ENCODE results near the gene KIF5B.

GRCh38 chr10:32047881-32048280 is 8.3 kb downstream of the KIF5B start:
- TF ChIP-seq EP300 (IDR thresholded peaks at IDR 0.05; ENCODE audit: borderline replicate concordance in 1 of 2, control insufficient read depth in 1 of 2, low read depth in 2 of 2, low read length in 2 of 2) (no peak), POLR2AphosphoS5 (IDR thresholded peaks at IDR 0.05; ENCODE audit: low read length) (no peak), CTCF (IDR thresholded peaks at IDR 0.05 in 2 of 3, conservative IDR thresholded peaks at IDR 0.05 in 1 of 3; ENCODE audit: control insufficient read depth in 2 of 3, extremely low read depth in 1 of 3, insufficient read depth in 1 of 3, low read depth in 3 of 3, low read length in 3 of 3) (no peak), POLR2A (IDR thresholded peaks at IDR 0.05; ENCODE audit: low read depth, low read length) (no peak), CBFB (IDR thresholded peaks at IDR 0.05; ENCODE audit: low read depth) (no peak), EZH2 (IDR thresholded peaks at IDR 0.05; ENCODE audit: borderline replicate concordance, control insufficient read depth, low read depth, low read length) (no peak), NFXL1 (IDR thresholded peaks at IDR 0.05; ENCODE audit: borderline replicate concordance) (no peak), HCFC1 (IDR thresholded peaks at IDR 0.05; ENCODE audit: low read length) (no peak), ASH2L (IDR thresholded peaks at IDR 0.05; ENCODE audit: borderline replicate concordance, low read depth) (no peak), CREB1 (IDR thresholded peaks at IDR 0.05; ENCODE audit: low read depth) (no peak), MTA3 (IDR thresholded peaks at IDR 0.05; ENCODE audit: borderline replicate concordance, low read length) (no peak), USF1 (IDR thresholded peaks at IDR 0.05; ENCODE audit: borderline replicate concordance, extremely low read length, insufficient read depth, low read depth, low read length) (no peak), ZSCAN29 (IDR thresholded peaks at IDR 0.05) (no peak)

All from GM12878 (cell line).